Liver (tissue), 9 donors: ENCODE data around the gene GTF2B. TPM values are rescaled to one million over a fixed set of nuclear protein-coding genes. Genes with fewer than 3 reads are reported as not detected.

Experiments
- DNase-seq: peaks from one replicate; pipeline ENCODE4 v3.0.0-alpha.2; 2017; ENCODE audit warnings: low spot score
- H3K27ac ChIP-seq, 2 donors: one replicate each; pipeline ENCODE4 v1.7.0; 2013; ENCODE audit warnings: inconsistent platforms in 2 of 2, low read length in 2 of 2, control low read depth in 1 of 2, low read depth in 1 of 2, mild to moderate bottlenecking in 1 of 2
- H3K27me3 ChIP-seq, 4 donors: one replicate each; pipeline versions ENCODE4 v1.6.1 to v1.7.0; 2013; ENCODE audit warnings: low read length in 3 of 4, inconsistent platforms in 1 of 4, mild to moderate bottlenecking in 1 of 4, moderate library complexity in 1 of 4; ENCODE audit not compliant: control insufficient read depth in 4 of 4, insufficient read depth in 4 of 4
- H3K36me3 ChIP-seq, 4 donors: one replicate each; pipeline versions ENCODE4 v1.6.1 to v1.7.0; 2013; ENCODE audit warnings: low read length in 3 of 4, mild to moderate bottlenecking in 3 of 4, low read depth in 1 of 4, moderate library complexity in 1 of 4; ENCODE audit not compliant: control insufficient read depth in 4 of 4, insufficient read depth in 3 of 4
- H3K4me1 ChIP-seq, 4 donors: one replicate each; pipeline versions ENCODE4 v1.6.1 to v1.7.0; 2013; ENCODE audit warnings: low read length in 3 of 4, mild to moderate bottlenecking in 3 of 4, moderate library complexity in 1 of 4; ENCODE audit not compliant: control insufficient read depth in 4 of 4, insufficient read depth in 4 of 4
- H3K4me3 ChIP-seq, 3 donors: one replicate each; pipeline versions ENCODE4 v1.6.1 to v1.7.0; 2013; ENCODE audit warnings: low read length in 3 of 3, control low read depth in 1 of 3, low read depth in 1 of 3, mild to moderate bottlenecking in 1 of 3
- H3K9ac ChIP-seq, 2 donors: one replicate each; pipeline ENCODE4 v1.7.0; 2013; ENCODE audit warnings: low read length in 2 of 2, mild to moderate bottlenecking in 2 of 2, moderate library complexity in 2 of 2, control low read depth in 1 of 2, low read depth in 1 of 2
- H3K9me3 ChIP-seq, 4 donors: one replicate each; pipeline versions ENCODE4 v1.6.1 to v1.7.0; 2013; ENCODE audit warnings: low read length in 3 of 4; ENCODE audit not compliant: control insufficient read depth in 4 of 4
- EGR1 ChIP-seq, 2 donors: IDR thresholded peaks; 2 replicates each; pipeline ENCODE4 v1.6.1; 2016 to 2018; ENCODE audit warnings: antibody characterized with exemption in 2 of 2, low read depth in 2 of 2
- FOXA1 ChIP-seq: IDR thresholded peaks from 2 replicates; pipeline ENCODE4 v1.6.1; 2016; ENCODE audit warnings: antibody characterized with exemption
- FOXA2 ChIP-seq: IDR thresholded peaks from 2 replicates; pipeline ENCODE4 v1.6.1; 2016; ENCODE audit warnings: antibody characterized with exemption
- GABPA ChIP-seq, 2 donors: IDR thresholded peaks in 1 of 2; conservative IDR thresholded peaks in 1 of 2; 2 replicates each; pipeline ENCODE4 v1.6.1; 2016; ENCODE audit warnings: antibody characterized with exemption in 2 of 2, mild to moderate bottlenecking in 1 of 2, moderate library complexity in 1 of 2
- HNF4A ChIP-seq, 2 donors: conservative IDR thresholded peaks; 2 replicates each; pipeline ENCODE4 v1.6.1; 2016; ENCODE audit warnings: antibody characterized with exemption in 2 of 2, mild to moderate bottlenecking in 2 of 2
- HNF4G ChIP-seq: IDR thresholded peaks from 2 replicates; pipeline ENCODE4 v1.6.1; 2016; ENCODE audit warnings: antibody characterized with exemption
- JUND ChIP-seq, 2 donors: IDR thresholded peaks; 2 replicates each; pipeline ENCODE4 v1.6.1; 2016; ENCODE audit warnings: antibody characterized with exemption in 2 of 2
- MAX ChIP-seq: IDR thresholded peaks from 2 replicates; pipeline ENCODE4 v1.6.1; 2016; ENCODE audit warnings: antibody characterized with exemption
- NR2F2 ChIP-seq: IDR thresholded peaks from 2 replicates; pipeline ENCODE4 v1.6.1; 2016; ENCODE audit warnings: antibody characterized with exemption
- RXRA ChIP-seq, 2 donors: IDR thresholded peaks; 2 replicates each; pipeline ENCODE4 v1.6.1; 2017 to 2018; ENCODE audit warnings: antibody characterized with exemption in 2 of 2, mild to moderate bottlenecking in 1 of 2
- SP1 ChIP-seq: IDR thresholded peaks from 2 replicates; pipeline ENCODE4 v1.6.1; 2018; ENCODE audit warnings: antibody characterized with exemption, mild to moderate bottlenecking
- TAF1 ChIP-seq: conservative IDR thresholded peaks from 2 replicates; pipeline ENCODE4 v1.6.1; 2016; ENCODE audit warnings: antibody characterized with exemption, mild to moderate bottlenecking
- YY1 ChIP-seq: IDR thresholded peaks from 2 replicates; pipeline ENCODE4 v1.6.1; 2016; ENCODE audit warnings: antibody characterized with exemption, mild to moderate bottlenecking
- ZBTB33 ChIP-seq: IDR thresholded peaks from 2 replicates; pipeline ENCODE4 v1.6.1; 2016; ENCODE audit warnings: antibody characterized with exemption
- WGBS: extraction: QIAGEN DNeasy Blood & Tissue Kit; methylation state at CpG from one replicate; pipeline ENCODE4 v1.1.7; 2013; 5-methylcytosine and 5-hydroxymethylcytosine counted together
- polyA plus RNA-seq, 2 donors: library from polyadenylated mRNA; stranded (reverse) in 1 of 2; unstranded in 1 of 2; fragments of 200-250 nt in 1 of 2; fragments of >200 nt in 1 of 2; fragmentation: Nextera tagmentation in 1 of 2; extraction: Ambion mirVana in 1 of 2; gene quantifications; one replicate each; pipeline versions ENCODE4 v1.2.1 to v1.2.3, GENCODE V29; 2013 to 2015
- total RNA-seq, 2 donors: library from RNA; depleted of rRNA; stranded (reverse); fragments of >200 nt; gene quantifications; one replicate each; pipeline ENCODE4 v1.2.3, GENCODE V29; 2014
- TF ChIP-seq, protein P1 (sequence below): IDR thresholded peaks from 2 replicates; pipeline ENCODE4 v1.6.1; 2016; ENCODE audit warnings: antibody characterized with exemption
- TF ChIP-seq, protein P2 (sequence below): IDR thresholded peaks from 2 replicates; pipeline ENCODE4 v1.6.1; 2016; ENCODE audit warnings: antibody characterized with exemption, mild to moderate bottlenecking
- TF ChIP-seq, protein P3 (sequence below): fragments of 150-350 bp; IDR thresholded peaks from 2 replicates; pipeline ENCODE4 v1.5.1; 2017; ENCODE audit warnings: improper control_type of control experiment, low read depth, low read length; ENCODE audit not compliant: missing input control
- donor health status: healthy.
- donor health status: healthy.
- donor health status: healthy.
- donor health status: healthy.
- donor health status: healthy.

Gene GTF2B
- total and polyA plus RNA-seq, 4 donors = 13.5 to 50.6 (median 23.5) TPM

- peaks cover 0 to 8% (median 3%) of the 10 kb centered on the region in 4 donors for H3K9me3 ChIP-seq
- no peak for DNase-seq
- no peaks in the 10 kb centered on the region for H3K4me1 ChIP-seq
- TF ChIP-seq YY1 = no peak
- TF ChIP-seq EGR1 (IDR thresholded peaks at IDR 0.05; ENCODE audit: low read depth in 2 of 2) = no peak
- TF ChIP-seq HNF4A (conservative IDR thresholded peaks at IDR 0.05) = no peak
- TF ChIP-seq MAX = no peak
- TF ChIP-seq ZBTB33 = no peak
- no peak for TF ChIP-seq FOXA2
- H3K36me3 ChIP-seq = peaks cover 5 to 27% (median 11%) of the 10 kb centered on the region in 4 donors
- no peak overlapping the region for H3K27ac ChIP-seq
- no peaks in the 10 kb centered on the region for H3K27me3 ChIP-seq
- H3K4me3 ChIP-seq = no peak overlapping the region
- 93% methylated on average over 3 of the region's 3 CpGs for WGBS
- no peak overlapping the region for H3K9ac ChIP-seq
Measured at GRCh38 chr1:88922214-88922613, 30.8 kb upstream of the GTF2B start.

DNA sequence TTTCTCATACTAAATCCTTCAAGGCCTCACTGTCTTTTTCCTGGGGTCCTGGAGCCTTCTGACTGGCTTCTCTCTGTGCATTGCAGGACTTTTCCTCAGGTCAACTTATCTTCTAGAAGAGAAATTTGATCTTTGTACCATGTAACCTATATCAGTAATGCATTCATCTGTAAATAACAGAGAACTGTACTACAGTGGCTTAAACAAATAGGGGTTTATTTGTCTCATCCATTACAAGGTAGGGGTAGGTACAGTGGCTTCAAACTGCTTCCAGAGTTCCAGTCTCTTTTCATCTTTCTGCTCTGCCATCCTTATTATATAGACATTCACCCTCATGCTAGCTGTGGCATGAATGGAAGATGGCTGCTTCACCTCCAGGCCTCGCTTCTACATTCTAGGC lies 29.5 kb upstream of the GTF2B start:
- no peak for TF ChIP-seq FOXA1
- TF ChIP-seq HNF4A (conservative IDR thresholded peaks at IDR 0.05) = no peak
- TF ChIP-seq, protein P1, sequence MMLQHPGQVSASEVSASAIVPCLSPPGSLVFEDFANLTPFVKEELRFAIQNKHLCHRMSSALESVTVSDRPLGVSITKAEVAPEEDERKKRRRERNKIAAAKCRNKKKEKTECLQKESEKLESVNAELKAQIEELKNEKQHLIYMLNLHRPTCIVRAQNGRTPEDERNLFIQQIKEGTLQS = no peak
- TF ChIP-seq RXRA (IDR thresholded peaks at IDR 0.05) = no peak
- no peak for TF ChIP-seq TAF1
- no peak for TF ChIP-seq NR2F2
- no peak for TF ChIP-seq GABPA (IDR thresholded peaks at IDR 0.05 in 1 of 2, conservative IDR thresholded peaks at IDR 0.05 in 1 of 2)
- TF ChIP-seq, protein P2, sequence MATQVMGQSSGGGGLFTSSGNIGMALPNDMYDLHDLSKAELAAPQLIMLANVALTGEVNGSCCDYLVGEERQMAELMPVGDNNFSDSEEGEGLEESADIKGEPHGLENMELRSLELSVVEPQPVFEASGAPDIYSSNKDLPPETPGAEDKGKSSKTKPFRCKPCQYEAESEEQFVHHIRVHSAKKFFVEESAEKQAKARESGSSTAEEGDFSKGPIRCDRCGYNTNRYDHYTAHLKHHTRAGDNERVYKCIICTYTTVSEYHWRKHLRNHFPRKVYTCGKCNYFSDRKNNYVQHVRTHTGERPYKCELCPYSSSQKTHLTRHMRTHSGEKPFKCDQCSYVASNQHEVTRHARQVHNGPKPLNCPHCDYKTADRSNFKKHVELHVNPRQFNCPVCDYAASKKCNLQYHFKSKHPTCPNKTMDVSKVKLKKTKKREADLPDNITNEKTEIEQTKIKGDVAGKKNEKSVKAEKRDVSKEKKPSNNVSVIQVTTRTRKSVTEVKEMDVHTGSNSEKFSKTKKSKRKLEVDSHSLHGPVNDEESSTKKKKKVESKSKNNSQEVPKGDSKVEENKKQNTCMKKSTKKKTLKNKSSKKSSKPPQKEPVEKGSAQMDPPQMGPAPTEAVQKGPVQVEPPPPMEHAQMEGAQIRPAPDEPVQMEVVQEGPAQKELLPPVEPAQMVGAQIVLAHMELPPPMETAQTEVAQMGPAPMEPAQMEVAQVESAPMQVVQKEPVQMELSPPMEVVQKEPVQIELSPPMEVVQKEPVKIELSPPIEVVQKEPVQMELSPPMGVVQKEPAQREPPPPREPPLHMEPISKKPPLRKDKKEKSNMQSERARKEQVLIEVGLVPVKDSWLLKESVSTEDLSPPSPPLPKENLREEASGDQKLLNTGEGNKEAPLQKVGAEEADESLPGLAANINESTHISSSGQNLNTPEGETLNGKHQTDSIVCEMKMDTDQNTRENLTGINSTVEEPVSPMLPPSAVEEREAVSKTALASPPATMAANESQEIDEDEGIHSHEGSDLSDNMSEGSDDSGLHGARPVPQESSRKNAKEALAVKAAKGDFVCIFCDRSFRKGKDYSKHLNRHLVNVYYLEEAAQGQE = no peak
- TF ChIP-seq HNF4G = no peak
- no peak for TF ChIP-seq ZBTB33
- no peak for TF ChIP-seq SP1
- TF ChIP-seq, protein P3, sequence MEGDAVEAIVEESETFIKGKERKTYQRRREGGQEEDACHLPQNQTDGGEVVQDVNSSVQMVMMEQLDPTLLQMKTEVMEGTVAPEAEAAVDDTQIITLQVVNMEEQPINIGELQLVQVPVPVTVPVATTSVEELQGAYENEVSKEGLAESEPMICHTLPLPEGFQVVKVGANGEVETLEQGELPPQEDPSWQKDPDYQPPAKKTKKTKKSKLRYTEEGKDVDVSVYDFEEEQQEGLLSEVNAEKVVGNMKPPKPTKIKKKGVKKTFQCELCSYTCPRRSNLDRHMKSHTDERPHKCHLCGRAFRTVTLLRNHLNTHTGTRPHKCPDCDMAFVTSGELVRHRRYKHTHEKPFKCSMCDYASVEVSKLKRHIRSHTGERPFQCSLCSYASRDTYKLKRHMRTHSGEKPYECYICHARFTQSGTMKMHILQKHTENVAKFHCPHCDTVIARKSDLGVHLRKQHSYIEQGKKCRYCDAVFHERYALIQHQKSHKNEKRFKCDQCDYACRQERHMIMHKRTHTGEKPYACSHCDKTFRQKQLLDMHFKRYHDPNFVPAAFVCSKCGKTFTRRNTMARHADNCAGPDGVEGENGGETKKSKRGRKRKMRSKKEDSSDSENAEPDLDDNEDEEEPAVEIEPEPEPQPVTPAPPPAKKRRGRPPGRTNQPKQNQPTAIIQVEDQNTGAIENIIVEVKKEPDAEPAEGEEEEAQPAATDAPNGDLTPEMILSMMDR = no peak
- TF ChIP-seq YY1 = no peak
- TF ChIP-seq FOXA2 = no peak
- no peak for TF ChIP-seq JUND (IDR thresholded peaks at IDR 0.05)
- no peak for TF ChIP-seq EGR1 (IDR thresholded peaks at IDR 0.05; ENCODE audit: low read depth in 2 of 2)
- Histone ChIP-seq H3K9ac (no peak overlapping the region), H3K27ac (no peak overlapping the region), H3K4me1 (no peaks in the 10 kb centered on the region), H3K36me3 (peaks cover 5 to 27% (median 11%) of the 10 kb centered on the region in 4 donors), H3K4me3 (no peak overlapping the region), H3K9me3 (peaks cover 0 to 8% (median 3%) of the 10 kb centered on the region in 4 donors), H3K27me3 (no peaks in the 10 kb centered on the region)
- DNase-seq = no peak
- 100% methylated on average over 1 of the region's 1 CpG for WGBS
